Stimulated activated CD8-positive, alpha-beta memory T cell treated with anti-CD3 and anti-CD28 coated beads, Interleukin-2, amount 100 ng/mL, for 1 hour (primary cell): ENCODE results near the gene TUBA1C.

ENCODE experiments used
- DNase-seq, 2 donors: peaks; one replicate each; pipeline ENCODE4 v3.0.0-alpha.2; 2020; ENCODE audit warnings: low read depth in 2 of 2

Gene TUBA1C

DNA sequence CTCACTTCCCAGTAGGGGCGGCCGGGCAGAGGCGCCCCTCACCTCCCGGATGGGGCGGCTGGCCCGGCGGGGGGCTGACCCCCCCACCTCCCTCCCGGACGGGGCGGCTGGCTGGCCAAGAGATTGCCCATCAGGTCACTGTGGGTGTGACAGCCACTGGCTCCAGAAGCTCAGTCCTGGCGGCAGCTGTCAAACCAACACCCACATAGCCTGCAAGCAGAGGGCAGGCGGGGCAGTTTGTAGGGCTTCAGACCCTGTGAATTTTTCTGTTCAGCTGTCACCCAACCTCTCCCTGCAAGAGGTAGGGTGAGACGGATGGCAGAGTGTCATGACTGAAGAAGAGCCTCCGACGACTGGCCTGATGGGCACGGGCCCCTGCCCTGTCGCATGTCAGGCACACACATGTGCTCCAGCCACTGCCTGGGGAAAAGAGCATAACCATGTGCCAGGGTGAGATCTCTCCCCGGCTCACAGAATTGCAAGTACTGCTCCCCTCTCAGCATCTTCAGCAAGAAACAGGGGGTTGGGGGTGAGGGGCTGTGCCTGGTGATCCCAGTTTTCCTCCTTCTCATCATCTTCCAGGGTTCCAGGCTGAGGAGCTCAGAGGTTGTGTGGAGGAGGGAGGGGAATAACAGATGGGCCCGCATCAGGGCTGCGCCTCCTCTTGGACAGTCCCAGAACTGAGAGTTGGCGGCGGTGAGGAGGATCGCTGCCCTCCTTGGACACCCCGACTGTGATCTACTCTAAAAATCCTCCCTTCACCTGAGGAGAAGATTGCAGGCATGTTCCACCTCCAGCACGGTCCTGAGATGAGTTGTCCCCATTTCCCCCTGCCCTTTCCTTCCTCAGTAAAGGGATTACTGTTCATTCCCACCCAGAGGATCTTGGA lies 18.9 kb downstream of the TUBA1C start:
- DNase-seq, result no peak

GRCh38 chr12:49284672-49285071 lies 19.8 kb downstream of the TUBA1C start:
- no peak for DNase-seq

DNA sequence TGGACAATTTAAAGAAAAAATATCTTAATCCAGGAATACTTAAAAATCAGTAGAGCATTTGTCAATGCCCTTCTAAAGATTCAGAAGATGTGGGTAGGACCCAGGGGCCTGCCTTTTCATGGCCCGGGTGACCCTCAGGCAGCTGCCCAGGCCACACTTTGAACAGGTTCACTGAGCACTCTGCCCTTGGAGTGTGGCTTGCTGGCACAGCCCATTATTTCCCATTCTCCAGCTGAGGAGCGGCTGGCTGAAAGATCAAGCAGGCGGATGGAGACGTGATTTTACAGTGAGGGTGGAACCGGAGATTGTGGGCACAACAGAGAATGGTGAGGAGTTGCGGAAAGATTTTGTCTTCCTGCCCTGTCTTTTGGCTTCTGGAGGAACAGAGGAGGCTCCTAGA lies 23.0 kb downstream of the TUBA1C start:
- DNase-seq, result no peak

DNA sequence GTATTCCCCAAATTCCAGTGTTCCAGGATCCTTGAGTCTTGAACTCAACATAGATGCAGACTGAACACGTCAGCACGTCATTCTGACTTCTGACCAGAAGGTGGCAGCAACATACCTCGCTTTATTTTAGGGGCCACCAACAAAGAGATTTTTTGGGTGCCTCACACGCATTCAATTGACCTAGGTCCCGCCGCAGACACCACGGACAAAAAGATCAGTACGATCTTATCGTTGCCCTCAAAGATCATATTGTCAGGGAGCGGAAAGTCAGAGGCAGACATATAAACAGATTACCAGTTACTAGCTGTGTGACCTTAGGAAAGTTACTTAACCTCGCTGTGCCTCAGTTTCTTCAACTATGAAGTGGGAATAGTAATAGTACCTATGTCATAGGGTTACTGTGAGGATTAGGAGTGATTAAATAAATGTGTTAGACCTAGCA lies 23.6 kb downstream of the TUBA1C start:
- peak; percentile 33 for DNase-seq

DNA sequence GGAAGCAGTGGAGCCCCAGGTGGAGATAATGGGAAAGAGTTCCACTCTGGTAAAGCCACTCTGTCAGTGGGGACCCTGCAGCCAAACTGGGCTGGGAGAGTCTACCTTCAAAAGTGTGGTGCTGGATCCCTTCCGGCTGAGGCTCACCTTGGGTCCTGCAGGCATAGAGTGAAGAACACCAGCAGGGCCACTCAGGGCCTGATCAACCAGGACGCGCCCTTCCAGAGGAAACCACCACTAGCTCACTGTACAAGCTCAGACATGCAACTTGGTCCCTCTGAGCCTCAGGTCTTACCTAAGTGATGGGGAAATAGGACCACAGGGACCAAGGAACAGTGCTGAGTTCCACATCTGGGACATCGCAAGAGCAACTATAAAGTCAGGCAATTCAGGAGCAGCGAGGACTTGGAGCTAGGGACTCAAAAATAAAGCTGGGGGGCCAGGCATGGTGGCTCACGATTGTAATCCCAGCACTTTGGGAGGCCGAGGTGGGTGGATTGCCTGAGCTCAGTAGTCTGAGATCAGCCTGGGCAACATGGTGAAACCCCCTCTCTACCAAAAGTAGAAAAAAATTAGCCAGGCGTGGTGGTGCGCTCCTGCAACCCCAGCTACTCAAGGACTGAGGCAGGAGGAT lies 24.2 kb downstream of the TUBA1C start:
- no peak for DNase-seq

DNA sequence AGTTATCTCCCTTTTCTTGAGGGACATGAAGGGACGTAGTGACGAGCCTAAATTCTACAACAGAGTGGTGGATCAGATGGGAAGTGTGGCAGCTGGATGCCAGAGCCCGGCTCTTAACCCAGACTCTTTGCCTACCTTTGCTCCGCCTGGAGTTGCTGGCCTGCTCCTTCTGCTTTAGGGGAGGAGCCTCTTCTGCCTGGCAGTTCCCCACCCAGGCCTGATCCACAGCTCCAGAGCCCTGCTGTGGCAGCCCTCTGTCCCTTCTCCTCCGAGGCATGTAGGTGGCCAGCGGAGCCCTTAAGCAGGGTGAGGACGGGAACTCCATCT lies 27.8 kb downstream of the TUBA1C start:
- no peak for DNase-seq

DNA sequence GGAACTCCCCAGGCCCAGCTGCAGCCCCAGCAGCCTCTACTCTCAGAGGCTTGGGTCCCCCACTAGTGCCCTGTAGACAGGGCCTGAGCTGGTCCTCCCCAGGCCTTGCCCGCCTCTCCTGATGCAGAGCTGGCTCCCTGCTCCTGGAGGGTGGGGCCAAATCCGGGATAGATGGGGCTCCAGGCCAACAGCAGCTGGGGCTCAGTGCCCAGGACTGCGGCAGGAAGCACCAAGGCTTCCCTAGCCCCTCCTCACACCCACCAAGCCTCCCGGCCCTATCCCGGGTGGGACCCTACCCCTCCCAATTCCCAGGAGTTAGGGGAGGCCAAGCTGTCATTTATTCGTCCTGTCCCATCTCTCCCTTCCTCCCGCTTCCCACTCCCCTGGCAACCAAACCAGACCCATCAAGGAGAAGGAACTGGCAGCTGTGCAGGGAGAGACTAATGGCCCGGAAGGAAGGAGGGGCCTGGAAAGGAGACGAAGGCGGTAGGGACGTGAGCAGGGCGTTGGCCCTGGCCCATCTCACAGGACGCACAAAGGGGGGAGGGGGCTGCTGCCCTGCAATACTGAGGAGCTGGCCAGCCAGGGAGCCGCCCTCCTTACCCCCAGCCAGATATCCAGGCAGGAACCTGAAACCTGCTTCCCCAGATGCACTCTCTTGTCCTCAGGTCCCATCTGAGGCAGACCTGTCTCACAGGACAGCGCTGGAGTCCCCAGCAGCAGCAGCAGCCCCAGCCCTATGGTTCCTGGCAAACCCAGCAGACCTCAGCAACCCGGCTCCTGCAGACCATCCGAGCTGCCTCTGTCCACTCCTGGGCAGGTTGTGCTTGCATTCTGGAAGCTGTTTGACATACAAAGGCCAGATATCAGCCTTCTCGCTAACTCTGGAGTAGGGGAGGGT lies 28.4 kb downstream of the TUBA1C start:
- DNase-seq, result no peak

GRCh38 chr12:49294086-49294803 lies 29.4 kb downstream of the TUBA1C start:
- DNase-seq, result no peak

DNA sequence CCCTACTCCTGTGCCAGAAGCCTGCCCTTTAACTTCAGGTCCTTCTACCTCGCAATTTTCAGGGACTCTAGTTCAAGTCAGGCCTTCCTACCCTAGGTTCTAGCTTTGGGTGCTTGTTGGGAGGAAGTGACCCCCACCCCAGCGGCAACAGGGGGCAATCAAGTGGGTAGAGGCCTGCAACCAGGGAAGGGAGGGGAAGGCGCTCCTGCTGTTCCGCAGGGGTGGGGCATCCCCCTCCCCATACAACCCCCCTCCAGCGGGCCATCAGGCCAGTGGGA lies 29.9 kb downstream of the TUBA1C start:
- DNase-seq, result no peak

DNA sequence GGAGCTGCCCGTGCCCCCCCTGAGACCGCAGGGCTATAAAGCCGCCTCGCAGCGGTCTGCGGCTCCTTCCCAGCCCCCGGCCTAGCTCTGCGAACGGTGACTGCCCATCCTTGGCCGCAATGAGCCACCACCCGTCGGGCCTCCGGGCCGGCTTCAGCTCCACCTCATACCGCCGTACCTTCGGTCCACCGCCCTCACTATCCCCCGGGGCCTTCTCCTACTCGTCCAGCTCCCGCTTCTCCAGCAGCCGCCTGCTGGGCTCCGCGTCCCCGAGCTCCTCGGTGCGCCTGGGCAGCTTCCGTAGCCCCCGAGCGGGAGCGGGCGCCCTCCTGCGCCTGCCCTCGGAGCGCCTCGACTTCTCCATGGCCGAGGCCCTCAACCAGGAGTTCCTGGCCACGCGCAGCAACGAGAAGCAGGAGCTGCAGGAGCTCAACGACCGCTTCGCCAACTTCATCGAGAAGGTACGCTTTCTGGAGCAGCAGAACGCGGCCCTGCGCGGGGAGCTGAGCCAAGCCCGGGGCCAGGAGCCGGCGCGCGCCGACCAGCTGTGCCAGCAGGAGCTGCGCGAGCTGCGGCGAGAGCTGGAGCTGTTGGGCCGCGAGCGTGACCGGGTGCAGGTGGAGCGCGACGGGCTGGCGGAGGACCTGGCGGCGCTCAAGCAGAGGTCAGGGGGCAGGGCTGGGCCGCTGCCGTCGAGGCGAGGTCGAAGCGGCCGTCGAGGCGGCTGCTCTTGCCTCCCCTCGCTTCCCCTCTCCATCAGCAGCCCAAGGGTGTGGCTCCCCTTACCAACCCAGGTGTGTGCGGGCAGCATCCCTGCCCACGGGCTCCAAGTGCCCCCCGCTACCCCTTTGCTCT lies 30.4 kb downstream of the TUBA1C start, which contains the start of gene PRPH:
Gene PRPH, plus strand, starts transcription at position 66 of the 855 bp plus-strand sequence. Its CDS starts 54 bp downstream, at position 120.
- DNase-seq, result no peak

GRCh38 chr12:49296034-49296835 lies 31.4 kb downstream of the TUBA1C start:
- DNase-seq, result peak; percentile 19 to 47

DNA sequence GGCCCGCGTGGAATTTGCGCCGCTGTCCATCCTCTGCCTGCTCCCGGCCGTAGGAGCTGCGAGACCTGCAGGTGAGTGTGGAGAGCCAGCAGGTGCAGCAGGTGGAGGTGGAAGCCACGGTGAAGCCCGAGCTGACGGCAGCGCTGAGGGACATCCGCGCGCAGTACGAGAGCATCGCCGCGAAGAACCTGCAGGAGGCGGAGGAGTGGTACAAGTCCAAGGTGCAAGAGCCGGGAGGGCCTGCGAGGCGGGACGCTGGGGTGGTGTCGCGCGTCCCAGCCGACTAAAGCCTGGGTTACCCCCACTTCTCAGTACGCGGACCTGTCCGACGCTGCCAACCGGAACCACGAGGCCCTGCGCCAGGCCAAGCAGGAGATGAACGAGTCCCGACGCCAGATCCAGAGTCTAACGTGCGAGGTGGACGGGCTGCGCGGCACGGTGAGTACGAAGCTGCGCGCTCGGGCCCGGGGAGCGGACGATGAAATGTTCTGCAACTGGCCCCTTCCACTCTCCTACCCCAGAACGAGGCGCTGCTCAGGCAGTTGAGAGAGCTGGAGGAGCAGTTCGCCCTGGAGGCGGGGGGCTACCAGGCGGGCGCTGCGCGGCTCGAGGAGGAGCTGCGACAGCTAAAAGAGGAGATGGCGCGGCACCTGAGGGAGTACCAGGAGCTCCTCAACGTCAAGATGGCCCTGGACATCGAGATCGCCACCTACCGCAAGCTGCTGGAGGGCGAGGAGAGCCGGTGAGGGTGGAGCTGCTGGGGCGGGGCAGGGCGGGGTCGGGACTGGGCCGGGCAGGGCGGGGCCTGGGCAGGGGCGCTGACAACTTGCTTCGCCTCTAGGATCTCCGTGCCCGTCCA lies 32.2 kb downstream of the TUBA1C start:
- DNase-seq, result no peak

DNA sequence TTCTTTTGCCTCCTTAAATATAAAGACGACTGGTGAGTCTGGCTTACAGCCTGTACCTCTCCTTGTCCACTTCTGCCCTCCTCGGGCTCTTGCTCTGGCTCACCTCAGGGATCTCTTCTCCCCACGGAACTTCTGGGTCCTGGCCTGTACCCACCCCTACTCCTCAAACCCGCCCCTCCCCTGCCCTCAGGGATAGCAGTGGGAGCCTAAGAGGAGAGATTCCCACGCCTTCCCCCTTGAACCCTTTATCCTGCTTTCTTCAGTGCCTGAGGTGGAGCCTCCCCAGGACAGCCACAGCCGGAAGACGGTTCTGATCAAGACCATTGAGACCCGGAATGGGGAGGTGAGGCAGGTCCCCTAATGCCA lies 32.8 kb downstream of the TUBA1C start:
- DNase-seq, result no peak

- DNase-seq, result no peak
Observed at GRCh38 chr12:49298160-49298559, 33.3 kb downstream of the TUBA1C start.

GRCh38 chr12:49301760-49302159 lies 36.9 kb downstream of the TUBA1C start:
- no peak for DNase-seq

GRCh38 chr12:49304161-49304560 lies 39.3 kb downstream of the TUBA1C start:
- DNase-seq, result no peak

DNA sequence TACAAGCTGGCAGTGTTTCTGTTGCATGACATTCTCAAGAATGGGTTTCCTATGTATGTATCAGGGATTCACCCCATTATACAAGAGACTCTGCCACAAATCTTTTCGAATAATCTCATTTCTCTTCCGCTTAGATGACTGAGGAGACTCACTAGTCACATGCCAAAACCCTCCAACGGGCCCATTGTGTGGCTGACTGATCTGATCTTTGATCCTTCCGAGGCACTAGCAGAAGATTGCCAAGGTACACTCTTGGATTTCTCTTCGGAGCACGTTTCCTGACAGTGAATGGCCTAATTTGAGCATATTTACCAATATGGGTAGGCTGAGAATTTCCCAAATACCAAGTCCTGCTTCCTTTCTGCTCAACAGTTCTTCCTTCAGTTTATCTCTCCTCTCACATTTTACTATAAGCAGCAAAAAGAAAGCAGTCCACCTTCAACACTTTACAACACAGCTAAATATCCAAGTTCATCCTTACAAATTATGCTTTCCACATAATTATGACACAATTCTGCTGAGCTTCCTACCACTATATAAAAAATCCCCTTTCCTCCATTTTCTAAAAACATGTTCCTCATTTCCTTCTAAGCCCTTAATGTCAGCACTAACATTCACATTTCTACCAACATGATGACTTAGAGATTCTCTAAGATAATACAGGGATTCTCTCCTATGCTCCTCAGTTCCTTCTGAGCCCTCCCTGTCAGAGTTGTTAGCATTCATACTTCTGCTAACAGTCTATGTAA lies 41.1 kb downstream of the TUBA1C start:
- DNase-seq, result no peak

GRCh38 chr12:49309386-49309785 lies 44.5 kb downstream of the TUBA1C start:
- no peak for DNase-seq
